PC-3 (cell line): Measurements from ENCODE around the gene SLC27A3. TPM values are rescaled to one million over a fixed set of nuclear protein-coding genes. Genes with fewer than 3 reads are reported as not detected.

ENCODE experiments used
- ATAC-seq: fragments of 200-7000 bp; cut with Tn5 transposase; 2 replicates; pipeline ENCODE4 v1.9.1; 2020; ENCODE audit warnings: mild to moderate bottlenecking, moderate library complexity
- BruUV-seq: library from RNA; stranded (reverse); fragments of 400-500 nt; replicated peaks from 2 replicates; lab custom pipeline; 2021; lab: Mats Ljungman, UMichigan
- CTCF ChIA-PET: fragments of 300-600 bp; sonication (Branson Sonifier 250); formaldehyde crosslinking; loops from one replicate; lab custom pipeline; 2022; ENCODE audit warnings: antibody characterized with exemption; lab: Charles Lee
- POLR2A ChIA-PET: fragments of 300-600 bp; sonication (Branson Sonifier 250); formaldehyde crosslinking; loops from one replicate; lab custom pipeline; 2022; ENCODE audit warnings: antibody characterized with exemption; ENCODE audit not compliant: unreplicated experiment; lab: Charles Lee
- DNase-seq: peaks from one replicate; pipeline ENCODE4 v3.0.0-alpha.2; 2015
- H2AFZ ChIP-seq: fragments of 300-600 bp; sonication (generic); 2 replicates; pipeline ENCODE4 v1.6.0; 2016; ENCODE audit warnings: antibody characterized with exemption, low read length
- H3F3A ChIP-seq: fragments of 300-600 bp; sonication (generic); one replicate; pipeline ENCODE4 v1.6.0; 2017; ENCODE audit warnings: antibody characterized with exemption, low read length, control low read depth, mild to moderate bottlenecking; ENCODE audit not compliant: unreplicated experiment
- H3K27ac ChIP-seq: fragments of 300-600 bp; sonication (generic); 2 replicates; pipeline ENCODE4 v1.5.1; 2016; ENCODE audit warnings: mild to moderate bottlenecking, low read length
- H3K27me3 ChIP-seq: fragments of 300-600 bp; sonication (generic); 2 replicates; pipeline ENCODE4 v1.6.1; 2016; ENCODE audit warnings: low read length, mixed read lengths
- H3K36me3 ChIP-seq: fragments of 300-600 bp; sonication (generic); 2 replicates; pipeline ENCODE4 v1.6.1; 2016; ENCODE audit warnings: low read depth, mixed run types, low read length, mixed read lengths
- H3K4me1 ChIP-seq: fragments of 300-600 bp; sonication (generic); 2 replicates; pipeline ENCODE4 v1.5.1; 2016; ENCODE audit warnings: low read length; ENCODE audit not compliant: insufficient read depth
- H3K4me2 ChIP-seq: fragments of 300-600 bp; sonication (generic); 2 replicates; pipeline ENCODE4 v1.6.0; 2016; ENCODE audit warnings: low read length
- H3K4me3 ChIP-seq: fragments of 300-600 bp; sonication (generic); 2 replicates; pipeline ENCODE4 v1.5.1; 2016; ENCODE audit warnings: mild to moderate bottlenecking, low read length, mixed read lengths
- H3K79me2 ChIP-seq: fragments of 300-600 bp; sonication (generic); 2 replicates; pipeline ENCODE4 v1.6.1; 2017; ENCODE audit warnings: low read length, mixed read lengths
- H3K9ac ChIP-seq: fragments of 300-600 bp; sonication (generic); 2 replicates; pipeline ENCODE4 v1.6.0; 2016; ENCODE audit warnings: mild to moderate bottlenecking, low read length
- H3K9me2 ChIP-seq: fragments of 300-600 bp; sonication (generic); replicated peaks from 2 replicates; pipeline ENCODE4 v1.6.1; 2016; ENCODE audit warnings: mixed run types, low read length, mixed read lengths
- H3K9me3 ChIP-seq: fragments of 300-600 bp; sonication (generic); 2 replicates; pipeline ENCODE4 v1.6.1; 2016; ENCODE audit warnings: low read length, mixed read lengths
- H4K20me1 ChIP-seq: fragments of 300-600 bp; sonication (generic); 2 replicates; pipeline ENCODE4 v1.6.1; 2016; ENCODE audit warnings: low read length, mixed read lengths
- EZH2 ChIP-seq: fragments of 300-600 bp; sonication (generic); IDR thresholded peaks from one replicate; pipeline ENCODE4 v1.6.1; 2017; ENCODE audit warnings: antibody characterized with exemption, mild to moderate bottlenecking, low read length; ENCODE audit not compliant: unreplicated experiment
- EZH2phosphoT487 ChIP-seq: fragments of 300-600 bp; sonication (generic); IDR thresholded peaks from 2 replicates; pipeline ENCODE4 v1.6.1; 2018; ENCODE audit warnings: mild to moderate bottlenecking, antibody characterized with exemption, low read length, borderline replicate concordance
- intact Hi-C: fragments of 100-400 bp; cut with micrococcal nuclease; formaldehyde crosslinking; loops from 2 replicates; pipeline ENCODE4 v1.9.0; 2023
- total RNA-seq: library from RNA; depleted of rRNA; stranded (reverse); fragments of >200 nt; gene quantifications from 2 replicates; pipeline ENCODE4 v1.2.3, GENCODE V29; 2014
- TF ChIP-seq, protein P1 (sequence below): fragments of 300-600 bp; sonication (generic); conservative IDR thresholded peaks from 2 replicates; pipeline ENCODE4 v1.5.1; 2017; ENCODE audit warnings: antibody characterized with exemption, low read depth, mild to moderate bottlenecking, low read length

Gene SLC27A3
- total RNA-seq, 1 experiment from 2014 or later = 6.3 TPM

DNA sequence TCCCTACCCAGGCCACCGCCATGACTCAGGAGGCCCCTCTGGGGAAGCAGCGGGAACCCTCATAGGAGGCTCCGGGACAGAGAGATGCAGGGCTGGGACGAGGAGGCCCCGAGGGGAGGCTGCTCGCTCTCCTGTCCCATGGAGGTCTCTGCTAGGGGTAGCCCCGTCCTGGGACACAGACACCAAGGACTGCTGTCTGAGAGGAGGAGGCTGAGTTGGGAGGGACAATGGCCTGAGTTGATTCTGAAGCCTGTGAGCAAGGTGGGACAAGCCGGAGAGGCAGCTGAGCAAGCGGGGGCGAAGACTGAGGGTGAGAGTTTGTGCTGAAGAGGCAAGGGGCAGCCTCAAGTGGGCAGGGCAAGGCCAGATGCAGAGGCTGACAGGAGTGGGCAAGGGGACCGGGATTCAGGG, 17.4 kb downstream of the SLC27A3 start:
- intact Hi-C loops = no loop called here
- DNase-seq (no peak), ATAC-seq (no peak)
- BruUV-seq = no TSS peak
- no peak overlapping the region for H2AFZ ChIP-seq
- POLR2A ChIA-PET = interaction anchor here (0.5 kb wide), 1 partner anchor 172 kb away, joined by 7 read pairs; no protein-coding TSS in a partner anchor
- H3K4me3 ChIP-seq = no peak overlapping the region
- no peaks in the 10 kb centered on the region for H3F3A ChIP-seq
- no peaks in the 10 kb centered on the region for H3K9me3 ChIP-seq
- no peaks in the 10 kb centered on the region for H3K9me2 ChIP-seq
- CTCF ChIA-PET = no interaction called here
- H3K27ac ChIP-seq = no peak overlapping the region
- no peaks in the 10 kb centered on the region for H3K79me2 ChIP-seq
- no peak overlapping the region for H3K4me2 ChIP-seq
- H4K20me1 ChIP-seq = no peaks in the 10 kb centered on the region
- no peaks in the 10 kb centered on the region for H3K4me1 ChIP-seq
- no peaks in the 10 kb centered on the region for H3K27me3 ChIP-seq
- no peaks in the 10 kb centered on the region for H3K36me3 ChIP-seq
- TF ChIP-seq EZH2 (no peak), EZH2phosphoT487 (no peak)
- TF ChIP-seq, protein P1, sequence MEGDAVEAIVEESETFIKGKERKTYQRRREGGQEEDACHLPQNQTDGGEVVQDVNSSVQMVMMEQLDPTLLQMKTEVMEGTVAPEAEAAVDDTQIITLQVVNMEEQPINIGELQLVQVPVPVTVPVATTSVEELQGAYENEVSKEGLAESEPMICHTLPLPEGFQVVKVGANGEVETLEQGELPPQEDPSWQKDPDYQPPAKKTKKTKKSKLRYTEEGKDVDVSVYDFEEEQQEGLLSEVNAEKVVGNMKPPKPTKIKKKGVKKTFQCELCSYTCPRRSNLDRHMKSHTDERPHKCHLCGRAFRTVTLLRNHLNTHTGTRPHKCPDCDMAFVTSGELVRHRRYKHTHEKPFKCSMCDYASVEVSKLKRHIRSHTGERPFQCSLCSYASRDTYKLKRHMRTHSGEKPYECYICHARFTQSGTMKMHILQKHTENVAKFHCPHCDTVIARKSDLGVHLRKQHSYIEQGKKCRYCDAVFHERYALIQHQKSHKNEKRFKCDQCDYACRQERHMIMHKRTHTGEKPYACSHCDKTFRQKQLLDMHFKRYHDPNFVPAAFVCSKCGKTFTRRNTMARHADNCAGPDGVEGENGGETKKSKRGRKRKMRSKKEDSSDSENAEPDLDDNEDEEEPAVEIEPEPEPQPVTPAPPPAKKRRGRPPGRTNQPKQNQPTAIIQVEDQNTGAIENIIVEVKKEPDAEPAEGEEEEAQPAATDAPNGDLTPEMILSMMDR = no peak
- H3K9ac ChIP-seq = no peak overlapping the region

DNA sequence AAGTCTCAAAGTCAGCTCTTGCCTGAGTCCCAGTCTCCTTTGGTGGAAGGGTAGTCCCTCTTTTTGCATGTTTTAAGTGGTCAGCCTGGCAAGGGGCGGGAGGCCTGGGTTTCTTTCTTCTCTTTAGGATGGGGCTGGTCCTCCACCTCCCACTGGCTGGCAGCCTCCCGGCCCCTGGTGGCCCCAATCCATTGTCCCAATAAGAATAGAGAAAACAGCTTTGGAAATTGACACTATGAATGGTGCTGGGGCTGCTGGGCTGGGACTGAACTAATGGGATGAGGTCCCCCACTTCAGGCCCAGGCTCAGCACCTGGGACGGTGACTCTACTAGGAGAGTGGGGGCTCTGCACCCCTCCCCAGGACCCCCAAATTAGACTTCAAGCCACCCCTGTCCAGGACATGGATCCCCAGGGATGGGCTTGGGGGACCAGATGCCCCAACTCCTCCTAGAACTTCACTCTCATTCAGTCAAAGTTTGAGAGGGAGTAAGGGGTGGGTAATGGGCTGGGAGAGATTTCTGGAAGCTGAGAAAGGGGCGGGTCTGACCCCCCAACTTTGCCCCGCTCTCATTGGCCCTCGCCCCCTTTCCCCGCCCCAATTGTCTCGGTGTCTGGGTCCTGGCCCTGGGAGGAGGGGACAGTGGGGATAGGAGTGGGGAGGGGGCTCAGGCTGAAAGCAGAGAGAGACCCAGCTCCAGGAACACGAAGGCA, 18.2 kb downstream of the SLC27A3 start:
- H3K27me3 ChIP-seq = no peaks in the 10 kb centered on the region
- no peak for ATAC-seq
- no peak overlapping the region for H3K4me2 ChIP-seq
- no peak for TF ChIP-seq EZH2phosphoT487
- TF ChIP-seq, protein P1 = no peak
- no peak for TF ChIP-seq EZH2
- intact Hi-C loops = no loop called here
- no peaks in the 10 kb centered on the region for H4K20me1 ChIP-seq
- no peak overlapping the region for H2AFZ ChIP-seq
- ChIA-PET POLR2A (interaction anchor here (0.5 kb wide), 1 partner anchor 171 kb away, joined by 7 read pairs; no protein-coding TSS in a partner anchor), CTCF (no interaction called here)
- H3K79me2 ChIP-seq = no peaks in the 10 kb centered on the region
- no peak overlapping the region for H3K9ac ChIP-seq
- no peaks in the 10 kb centered on the region for H3K9me3 ChIP-seq
- no peak for DNase-seq
- no peak overlapping the region for H3K4me3 ChIP-seq
- H3K27ac ChIP-seq = no peak overlapping the region
- no peaks in the 10 kb centered on the region for H3K9me2 ChIP-seq
- no peaks in the 10 kb centered on the region for H3K36me3 ChIP-seq
- BruUV-seq = no TSS peak
- no peaks in the 10 kb centered on the region for H3K4me1 ChIP-seq
- H3F3A ChIP-seq = no peaks in the 10 kb centered on the region

DNA sequence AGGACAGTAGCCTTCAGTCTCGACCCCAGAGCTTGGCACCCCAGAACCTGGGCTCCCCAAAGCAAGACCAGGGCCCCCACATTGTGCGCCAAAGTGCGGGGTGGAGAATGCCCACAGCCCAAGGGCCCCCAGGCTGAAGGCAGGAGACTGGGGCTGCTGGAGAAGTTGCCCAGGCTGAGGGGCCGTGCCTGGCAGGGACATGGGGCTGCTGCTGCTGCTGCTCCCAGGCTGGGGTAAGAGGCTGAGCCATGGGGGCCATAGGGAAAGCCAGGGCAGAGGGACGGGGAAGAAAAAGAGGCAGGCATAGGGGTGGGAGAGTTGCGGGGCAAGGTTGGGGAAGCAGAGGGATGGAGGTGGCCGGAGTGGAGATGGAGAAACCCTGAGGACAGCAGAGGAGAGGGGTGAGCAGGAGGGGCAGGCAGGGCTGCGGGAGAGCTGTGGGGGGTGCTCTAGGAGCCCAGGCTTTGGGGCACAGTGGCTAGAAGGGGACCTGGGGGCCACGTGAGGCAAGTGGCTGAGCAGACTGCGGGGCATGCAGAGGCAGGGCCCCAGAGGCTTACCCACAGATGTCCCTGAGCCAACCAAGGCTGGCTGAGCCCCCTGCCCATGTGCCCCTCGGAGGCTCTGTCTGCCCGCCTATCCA, 18.9 kb downstream of the SLC27A3 start:
- Histone ChIP-seq H4K20me1 (no peaks in the 10 kb centered on the region), H3K4me3 (no peak overlapping the region), H3K9me3 (no peaks in the 10 kb centered on the region), H3K79me2 (no peaks in the 10 kb centered on the region), H3K36me3 (no peaks in the 10 kb centered on the region), H3K4me2 (no peak overlapping the region), H3K9ac (no peak overlapping the region), H3K9me2 (no peaks in the 10 kb centered on the region), H2AFZ (no peak overlapping the region), H3F3A (no peaks in the 10 kb centered on the region), H3K27me3 (no peaks in the 10 kb centered on the region), H3K4me1 (no peaks in the 10 kb centered on the region), H3K27ac (no peak overlapping the region)
- TF ChIP-seq, protein P1 = no peak
- TF ChIP-seq EZH2phosphoT487 = no peak
- TF ChIP-seq EZH2 = no peak
- intact Hi-C loops = no loop called here
- ATAC-seq (no peak), DNase-seq (no peak)
- POLR2A ChIA-PET = no interaction called here
- no TSS peak for BruUV-seq
- CTCF ChIA-PET = no interaction called here
